Hematopoietic multipotent progenitor cell treated with erythropoietin and hydrocortisone succinate and interleukin-3 and kit ligand, for 8 days (in vitro differentiated cells): Measurements from ENCODE around the gene DLEC1.

Source experiments
- DNase-seq: peaks from one replicate; pipeline ENCODE4 v3.0.0-alpha.2; 2015

DLEC1 gene

GRCh38 chr3:38114052-38114874 lies 75.3 kb downstream of the DLEC1 start:
- DNase-seq, result no peak

- no peak for DNase-seq
These were observed 76.1 kb downstream of the DLEC1 start for GRCh38 chr3:38114875-38115644.

GRCh38 chr3:38115645-38116427 lies 76.8 kb downstream of the DLEC1 start:
- no peak for DNase-seq

- no peak for DNase-seq
These were observed 77.6 kb downstream of the DLEC1 start for GRCh38 chr3:38116471-38117162.

DNA sequence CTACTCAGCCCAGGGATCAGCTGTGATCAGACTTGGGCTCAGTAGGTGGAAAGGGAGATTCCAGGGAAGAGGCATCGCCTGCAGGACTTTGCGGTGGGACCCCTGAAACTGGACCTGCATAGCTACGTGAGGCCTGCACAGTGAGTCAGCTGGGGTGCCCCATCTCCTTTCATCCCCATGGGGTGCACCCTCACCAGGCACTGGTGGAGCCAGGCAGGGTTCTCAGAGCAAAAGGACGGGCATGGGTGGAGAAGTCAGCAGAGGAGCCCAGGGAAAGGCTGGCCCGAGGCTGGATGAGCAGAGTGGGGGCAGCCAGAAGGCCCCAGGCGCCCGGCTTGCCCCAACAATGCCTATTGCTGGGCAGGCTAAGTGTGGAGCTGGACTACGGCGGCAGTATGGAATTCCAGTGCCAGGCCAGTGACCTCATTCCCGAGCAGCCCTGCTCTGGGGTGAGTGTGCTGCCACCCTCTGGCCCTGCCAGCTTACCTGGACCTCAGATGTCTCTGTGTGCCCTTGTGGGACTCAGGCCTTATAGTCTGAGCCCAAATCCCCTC lies 78.2 kb downstream of the DLEC1 start:
- DNase-seq, result no peak

GRCh38 chr3:38117748-38118420 lies 78.9 kb downstream of the DLEC1 start:
- peak; percentile 76 for DNase-seq

DNA sequence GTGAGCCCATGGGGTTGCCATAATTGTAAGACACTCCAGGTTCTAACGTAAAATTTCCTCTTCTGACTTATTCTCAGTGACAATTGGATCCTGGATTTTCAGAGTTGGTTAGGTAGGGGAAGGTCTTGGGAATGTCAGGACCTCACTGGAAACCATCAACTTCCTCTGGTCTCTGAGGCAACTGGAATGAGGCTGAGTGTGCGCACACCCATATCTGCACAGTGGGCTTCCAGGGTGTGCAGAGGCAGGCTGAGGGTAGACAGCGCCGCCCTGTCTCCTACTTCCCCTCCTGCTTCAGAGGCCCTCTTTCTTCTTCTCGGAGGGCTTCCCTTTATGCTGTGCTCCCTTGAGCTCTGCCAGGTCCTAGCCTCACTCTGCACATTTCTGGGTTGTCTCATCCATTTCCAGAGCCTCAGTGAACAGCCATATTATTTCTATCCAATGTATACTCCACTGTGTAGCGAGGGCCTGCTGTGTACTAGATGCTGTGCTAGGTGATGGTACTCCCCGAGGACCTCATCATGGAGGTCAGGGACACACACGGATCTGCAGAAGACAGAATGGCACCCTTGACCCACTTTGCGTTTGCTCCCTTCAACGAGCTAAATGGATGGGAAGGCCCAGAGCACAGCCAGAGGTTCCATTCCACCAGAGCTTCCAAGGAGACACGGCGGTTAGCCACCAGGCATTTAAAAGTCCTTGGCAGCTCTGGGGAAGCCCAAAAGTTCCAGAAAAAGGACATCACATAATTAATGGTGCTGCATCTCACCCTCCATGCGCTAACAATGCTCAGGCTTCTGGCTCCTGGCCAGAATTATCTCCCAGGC lies 79.6 kb downstream of the DLEC1 start:
- DNase-seq, result no peak

DNA sequence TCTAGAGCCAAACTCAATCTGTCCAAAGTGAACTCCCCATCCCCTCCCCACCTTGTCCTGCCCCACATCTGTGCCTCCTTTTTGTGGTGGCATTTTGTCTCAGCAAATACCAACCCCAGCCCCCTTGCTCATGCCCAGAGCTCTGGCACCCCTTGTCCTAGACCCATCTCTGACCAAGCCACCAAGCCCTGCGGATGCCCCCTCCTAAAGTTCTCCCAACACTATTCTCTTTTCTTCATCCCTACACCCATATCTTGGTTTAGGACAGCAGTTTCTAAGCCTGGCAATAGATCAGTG lies 80.2 kb downstream of the DLEC1 start:
- no peak for DNase-seq

- DNase-seq, result no peak
These were observed 81.0 kb downstream of the DLEC1 start for GRCh38 chr3:38119821-38120692.

- no peak for DNase-seq
These were observed 81.9 kb downstream of the DLEC1 start for GRCh38 chr3:38120693-38121450.

GRCh38 chr3:38121451-38121831 lies 82.4 kb downstream of the DLEC1 start:
- DNase-seq, result no peak

DNA sequence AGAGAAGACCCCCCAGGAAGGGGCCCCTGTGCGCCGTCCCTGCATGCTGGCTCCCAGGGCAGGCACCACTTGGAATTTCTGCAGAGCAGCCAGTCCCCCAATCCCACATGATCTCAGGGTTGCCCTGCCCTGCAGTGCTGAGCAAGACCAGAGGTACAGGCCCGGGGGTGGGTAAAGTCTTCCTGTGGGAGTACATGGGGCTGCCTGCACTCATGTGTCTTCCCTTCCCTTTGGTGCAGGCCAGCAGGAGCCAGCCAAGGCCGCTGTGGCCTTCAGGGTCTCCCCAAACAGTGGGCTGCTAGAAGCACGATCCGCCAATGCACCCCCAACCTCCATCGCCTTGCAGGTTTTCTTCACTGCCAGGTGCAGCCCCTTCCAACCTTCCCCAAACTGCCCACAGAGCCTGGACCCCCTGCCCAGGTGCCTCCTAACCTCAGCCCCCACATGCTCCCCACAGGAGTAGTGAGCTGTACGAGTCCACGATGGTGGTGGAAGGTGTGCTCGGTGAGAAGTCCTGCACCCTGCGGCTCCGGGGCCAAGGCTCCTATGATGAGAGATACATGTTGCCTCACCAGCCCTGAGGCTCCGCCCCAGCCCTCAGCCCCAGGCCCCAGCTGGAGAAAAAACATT lies 82.9 kb downstream of the DLEC1 start:
- DNase-seq, result no peak

GRCh38 chr3:38122712-38123290 lies 83.8 kb downstream of the DLEC1 start:
- no peak for DNase-seq

GRCh38 chr3:38124324-38125122 lies 85.5 kb downstream of the DLEC1 start:
- no peak for DNase-seq

- DNase-seq, result no peak
These were observed 86.5 kb downstream of the DLEC1 start for GRCh38 chr3:38125305-38126120.

DNA sequence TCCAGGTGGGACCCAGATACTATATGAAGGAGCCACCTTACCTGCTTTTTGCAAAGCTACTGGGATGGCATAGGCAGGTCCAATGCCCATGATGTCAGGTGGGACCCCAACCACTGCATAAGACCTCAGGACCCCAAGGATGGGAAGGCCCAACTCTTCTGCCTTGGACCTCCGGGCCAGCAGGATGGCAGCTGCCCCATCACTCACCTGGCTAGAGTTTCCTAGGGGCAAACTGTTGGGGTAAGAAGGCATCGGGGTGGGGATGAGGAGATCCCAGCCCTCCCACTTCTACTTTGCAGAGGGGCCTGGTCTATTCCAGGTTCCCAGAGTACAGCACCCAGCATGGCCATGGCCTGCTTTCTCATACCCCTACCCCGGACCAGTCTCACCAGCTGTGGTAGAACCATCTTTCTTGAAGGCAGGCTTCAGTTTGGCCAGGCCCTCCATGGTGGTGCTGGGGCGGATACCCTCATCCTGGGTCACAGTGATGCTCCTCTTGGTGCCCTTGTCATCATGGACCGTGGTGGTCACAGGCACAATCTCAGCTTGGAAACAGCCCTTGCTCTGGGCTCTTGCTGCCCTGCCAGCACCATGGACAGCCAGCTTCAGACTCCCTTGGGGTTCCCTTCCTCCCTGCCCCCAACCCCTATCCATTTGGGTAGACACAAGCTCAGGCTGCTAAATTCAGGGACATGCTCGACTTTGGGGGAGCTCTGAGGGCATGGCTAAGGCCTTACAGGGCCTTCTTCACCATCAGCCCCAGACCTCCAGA lies 87.3 kb downstream of the DLEC1 start:
- no peak for DNase-seq
